HG03520 (cell line): ENCODE data around the gene MCC.

Experiments
- ATAC-seq: cut with Tn5 transposase; IDR thresholded peaks from one replicate; pipeline ENCODE4 v1.9.1; 2021; ENCODE audit warnings: mild to moderate bottlenecking, moderate library complexity; ENCODE audit not compliant: unreplicated experiment

MCC gene

GRCh38 chr5:113020461-113021273, 467.6 kb downstream of the MCC start:
- no peak for ATAC-seq

GRCh38 chr5:113017881-113018635, 470.2 kb downstream of the MCC start:
- ATAC-seq, result no peak

GRCh38 chr5:113005454-113005853, 482.8 kb downstream of the MCC start:
- no peak for ATAC-seq

- ATAC-seq, result no peak
These were observed 484.5 kb downstream of the MCC start for GRCh38 chr5:113003763-113004162.

- no peak for ATAC-seq
These were observed 485.8 kb downstream of the MCC start for GRCh38 chr5:113002423-113002822.

GRCh38 chr5:113000466-113000865, 487.8 kb downstream of the MCC start:
- no peak for ATAC-seq

- no peak for ATAC-seq
These were observed 490.0 kb downstream of the MCC start for GRCh38 chr5:112998296-112998695.

GRCh38 chr5:112996830-112997374, 491.4 kb downstream of the MCC start:
- ATAC-seq, result no peak

GRCh38 chr5:112995764-112996618, 492.3 kb downstream of the MCC start:
- peak; percentile 80 for ATAC-seq

GRCh38 chr5:112986224-112986623, 502.0 kb downstream of the MCC start:
- ATAC-seq, result no peak

- ATAC-seq, result no peak
These were observed 504.9 kb downstream of the MCC start for GRCh38 chr5:112983363-112983762.

- no peak for ATAC-seq
These were observed 508.5 kb downstream of the MCC start for GRCh38 chr5:112979723-112980122.

- ATAC-seq, result no peak
These were observed 509.4 kb downstream of the MCC start for GRCh38 chr5:112978836-112979235.

- ATAC-seq, result no peak
These were observed 510.8 kb downstream of the MCC start for GRCh38 chr5:112977440-112977861.

GRCh38 chr5:112976432-112977309, 511.6 kb downstream of the MCC start, which contains the start of gene DCP2:
Gene DCP2, plus strand, starts transcription at chr5:112976798. Its CDS starts 136 bp downstream, at chr5:112976934.
- peak; percentile 98 for ATAC-seq

GRCh38 chr5:112975721-112976431, 512.4 kb downstream of the MCC start:
- peak; percentile 2 for ATAC-seq

- no peak for ATAC-seq
These were observed 513.4 kb downstream of the MCC start for GRCh38 chr5:112974901-112975300.

GRCh38 chr5:112973904-112974303, 514.3 kb downstream of the MCC start:
- ATAC-seq, result no peak

GRCh38 chr5:112973036-112973435, 515.2 kb downstream of the MCC start:
- ATAC-seq, result no peak
